ENCODE measurements around the gene CHTF18.
"Not testable (repeated sequence)": the region's sequence is repeated elsewhere in the genome, so short reads cannot be mapped to it uniquely, and the experiment has no call there.

The CHTF18 gene

DNA sequence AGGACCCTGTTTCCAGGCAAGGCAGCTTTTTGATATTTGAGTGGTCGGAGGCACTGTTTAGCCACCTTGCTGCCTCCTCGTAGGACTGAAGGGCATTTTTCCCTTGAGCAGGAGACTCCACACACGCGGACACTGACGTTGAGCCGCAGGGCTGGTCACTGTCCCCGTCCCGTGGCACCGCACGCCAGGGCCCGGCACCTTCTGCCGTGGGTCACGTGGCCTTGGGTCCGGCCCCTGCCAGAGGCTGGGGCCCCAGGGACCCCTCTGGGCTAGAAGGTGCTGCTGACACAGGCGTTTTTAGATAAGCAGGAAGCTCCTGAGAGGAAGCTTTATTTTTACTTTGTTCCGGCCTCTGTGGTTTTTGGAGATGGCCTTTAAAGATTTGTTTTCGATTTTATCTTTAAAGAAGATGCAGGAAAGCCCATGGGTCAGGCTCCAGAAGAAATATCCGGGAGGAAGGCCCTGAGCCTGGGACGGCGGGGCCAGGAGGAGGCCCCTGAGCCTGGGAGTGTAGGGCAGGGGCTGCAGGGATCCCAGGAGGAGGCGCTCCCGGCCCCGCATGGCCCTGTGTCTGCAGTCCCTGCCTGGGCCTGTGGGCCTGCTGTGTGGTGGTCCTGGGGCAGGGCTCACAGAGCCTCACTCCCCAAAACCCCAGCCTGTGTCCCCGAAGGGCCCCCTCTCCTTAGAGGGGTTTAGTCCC lies 42.6 kb downstream of the CHTF18 start:
- no peak for DNase-seq (ENCODE audit: low spot score)

DNA sequence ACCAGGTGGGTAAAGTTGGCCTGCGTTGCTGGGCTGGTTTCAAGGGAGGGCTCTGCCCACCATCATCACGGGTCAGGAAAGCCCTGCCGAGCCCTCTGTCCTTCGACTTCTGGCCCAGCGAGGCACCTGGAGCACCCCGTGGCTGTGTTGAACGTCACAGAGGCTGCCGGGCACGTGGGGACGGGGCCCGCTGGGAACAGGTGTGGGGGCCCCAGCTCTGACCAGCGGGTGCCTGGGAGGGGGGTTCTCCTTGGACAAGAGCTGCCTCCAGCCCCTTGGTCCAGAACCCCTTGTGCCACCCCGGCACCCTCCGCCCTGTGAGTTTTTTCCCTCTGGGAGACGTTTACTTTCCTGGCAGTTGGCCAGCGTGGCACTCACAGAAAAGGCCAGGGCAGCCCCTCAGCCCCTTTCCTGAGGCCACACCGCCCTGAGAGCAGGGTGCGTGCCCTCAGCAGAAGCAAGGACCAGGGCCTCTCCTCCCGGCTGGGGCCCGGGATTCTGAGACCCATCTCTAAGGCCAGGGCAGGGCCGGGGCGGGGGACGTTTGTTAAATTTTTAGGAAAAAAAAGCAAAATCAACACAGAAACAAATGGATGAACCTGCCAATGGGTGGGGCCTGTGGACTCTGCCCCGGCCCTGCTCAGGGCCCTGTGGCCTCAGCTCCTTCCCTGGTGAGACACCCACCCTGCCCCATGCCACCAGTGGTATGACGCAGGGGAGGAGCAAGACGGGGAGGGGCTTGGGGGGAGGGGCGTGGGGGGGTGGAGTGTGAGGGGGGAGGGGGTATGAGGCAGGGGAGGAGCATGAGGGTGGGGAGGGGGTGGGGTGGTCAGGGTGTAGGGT lies 43.4 kb downstream of the CHTF18 start:
- no peak for DNase-seq (ENCODE audit: low spot score)

DNA sequence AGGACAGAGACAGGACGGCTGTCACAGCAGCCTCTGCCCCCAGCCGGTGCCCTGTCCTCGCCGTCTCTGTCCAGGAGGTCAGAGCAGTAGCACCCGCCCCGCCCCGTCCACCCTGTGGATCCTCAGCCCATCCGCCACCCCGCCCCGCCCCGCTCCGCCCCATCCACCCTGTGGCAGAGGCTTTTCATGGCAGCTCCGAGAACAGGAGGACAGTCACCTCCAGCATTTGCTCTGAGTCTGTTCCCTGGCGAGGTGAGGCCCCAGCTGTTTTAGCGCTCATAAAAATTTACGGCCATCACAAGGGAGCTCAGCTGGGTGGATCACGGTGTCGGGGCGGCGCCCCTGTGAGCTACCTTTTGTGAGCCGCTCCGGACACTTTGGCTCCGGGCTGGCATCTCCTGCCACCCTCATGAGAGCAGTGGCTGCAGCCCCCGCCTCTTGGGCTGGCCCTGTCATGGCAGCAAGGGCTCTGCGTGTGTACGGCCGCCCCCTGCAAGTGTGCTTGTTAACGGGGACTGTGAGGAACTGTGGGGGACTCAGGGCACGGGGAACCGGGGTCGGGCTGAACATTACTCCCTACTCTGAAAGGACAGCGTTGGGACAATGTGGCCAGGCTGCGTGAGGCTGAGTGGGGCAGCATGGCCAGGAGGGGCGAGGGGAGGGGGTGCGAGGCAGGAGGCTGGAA lies 44.4 kb downstream of the CHTF18 start:
- peak; percentile 14 for DNase-seq (ENCODE audit: low spot score)

DNA sequence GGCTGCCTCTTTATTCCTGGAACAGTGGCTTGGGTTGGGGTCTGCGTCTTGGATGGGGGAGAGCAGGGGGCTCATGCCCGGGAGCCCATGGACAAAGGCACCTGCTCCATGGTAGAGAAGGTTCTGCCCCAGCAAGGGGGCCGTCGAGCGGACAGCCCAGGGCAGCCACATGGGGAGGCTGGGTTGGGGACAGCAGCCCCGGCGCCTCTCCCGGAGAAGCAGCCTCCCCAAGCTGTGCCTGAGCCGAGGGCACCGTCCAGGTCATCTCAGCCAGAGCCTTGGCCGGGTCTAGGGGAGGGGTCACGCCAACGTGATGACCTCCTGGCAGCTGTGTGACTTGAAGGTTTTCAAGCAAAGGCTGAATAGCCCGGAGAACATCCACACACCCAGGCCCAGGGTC lies 45.0 kb downstream of the CHTF18 start:
- no peak for DNase-seq (ENCODE audit: low spot score)

DNA sequence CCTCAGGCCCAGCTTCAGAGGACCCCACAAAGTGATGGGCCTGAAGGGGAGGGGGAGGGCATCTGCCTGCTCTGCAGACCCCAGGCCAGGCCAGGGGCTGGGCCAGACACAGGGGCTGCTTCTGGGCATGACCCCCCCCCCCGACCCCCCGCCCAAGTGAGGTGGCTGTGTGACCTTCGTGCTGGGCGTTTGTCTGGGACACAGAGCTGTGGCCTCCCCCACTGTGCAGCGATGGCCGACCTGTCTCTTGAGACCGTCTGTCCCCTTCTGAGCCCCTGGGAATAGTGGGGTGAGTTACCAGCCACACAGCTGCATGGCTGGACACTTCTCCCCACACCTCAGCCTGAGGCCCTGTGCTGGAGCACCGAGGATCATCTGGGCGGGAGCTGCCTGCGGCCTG lies 47.0 kb downstream of the CHTF18 start:
- DNase-seq (ENCODE audit: low spot score), result no peak

DNA sequence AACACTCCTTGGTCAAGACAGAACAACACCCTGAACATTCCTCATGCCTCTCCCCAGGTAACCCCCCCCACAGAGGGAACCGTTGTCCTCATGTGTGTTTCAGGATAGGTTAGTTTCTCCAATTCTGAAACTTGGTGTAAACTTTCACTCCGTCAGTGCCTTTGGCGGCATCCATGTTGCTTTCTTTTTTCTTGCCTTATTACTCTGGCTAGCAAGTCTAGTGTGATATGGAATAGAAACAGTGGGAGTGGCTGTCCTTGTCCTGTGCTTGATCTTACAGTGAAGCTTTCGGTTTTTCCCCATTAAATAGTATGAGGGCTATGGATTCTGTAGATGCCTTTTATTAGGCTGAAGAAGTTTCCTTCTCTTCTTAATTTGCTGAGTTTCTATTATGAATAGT lies 47.8 kb downstream of the CHTF18 start:
- DNase-seq (ENCODE audit: low spot score), result no peak

DNA sequence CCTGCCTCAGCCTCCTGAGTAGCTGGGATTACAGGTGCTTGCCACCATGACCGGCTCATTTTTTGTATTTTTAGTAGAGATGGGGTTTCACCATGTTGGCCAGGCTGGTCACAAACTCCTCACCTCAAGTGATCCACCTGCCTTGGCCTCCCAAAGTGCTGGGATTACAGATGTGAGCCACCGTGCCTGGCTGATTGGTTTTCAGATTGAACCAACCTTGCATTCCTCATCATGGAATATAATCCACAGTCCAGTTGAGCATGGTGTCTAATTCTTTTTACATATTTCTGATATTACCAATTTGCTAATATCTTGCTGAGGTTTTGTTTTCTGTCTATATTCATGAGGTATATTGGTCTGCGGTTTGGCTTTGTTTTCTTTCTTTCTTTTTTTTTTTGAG lies 48.4 kb downstream of the CHTF18 start:
- not testable (repeated sequence) for DNase-seq (ENCODE audit: low spot score)

DNA sequence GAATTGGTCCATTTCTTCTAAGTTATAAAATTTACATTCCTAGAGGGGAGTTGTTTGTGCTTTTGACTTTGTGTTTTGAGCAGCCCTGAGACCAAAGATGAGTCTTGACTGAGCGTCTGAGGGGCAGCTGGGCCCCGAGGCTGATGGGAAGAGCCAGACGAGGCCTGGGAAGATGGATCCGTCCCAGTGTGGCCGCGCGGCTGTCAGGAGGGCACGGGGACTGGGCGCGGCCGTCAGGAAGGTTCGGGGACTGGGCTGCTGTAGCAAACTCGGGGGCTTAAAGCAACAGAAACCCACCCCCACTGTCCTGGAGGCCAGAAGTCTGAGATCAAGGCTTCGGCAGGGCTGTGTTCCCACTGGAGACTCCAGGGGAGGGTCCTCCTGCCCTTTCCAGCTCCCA lies 50.3 kb downstream of the CHTF18 start:
- no peak for DNase-seq (ENCODE audit: low spot score)

DNA sequence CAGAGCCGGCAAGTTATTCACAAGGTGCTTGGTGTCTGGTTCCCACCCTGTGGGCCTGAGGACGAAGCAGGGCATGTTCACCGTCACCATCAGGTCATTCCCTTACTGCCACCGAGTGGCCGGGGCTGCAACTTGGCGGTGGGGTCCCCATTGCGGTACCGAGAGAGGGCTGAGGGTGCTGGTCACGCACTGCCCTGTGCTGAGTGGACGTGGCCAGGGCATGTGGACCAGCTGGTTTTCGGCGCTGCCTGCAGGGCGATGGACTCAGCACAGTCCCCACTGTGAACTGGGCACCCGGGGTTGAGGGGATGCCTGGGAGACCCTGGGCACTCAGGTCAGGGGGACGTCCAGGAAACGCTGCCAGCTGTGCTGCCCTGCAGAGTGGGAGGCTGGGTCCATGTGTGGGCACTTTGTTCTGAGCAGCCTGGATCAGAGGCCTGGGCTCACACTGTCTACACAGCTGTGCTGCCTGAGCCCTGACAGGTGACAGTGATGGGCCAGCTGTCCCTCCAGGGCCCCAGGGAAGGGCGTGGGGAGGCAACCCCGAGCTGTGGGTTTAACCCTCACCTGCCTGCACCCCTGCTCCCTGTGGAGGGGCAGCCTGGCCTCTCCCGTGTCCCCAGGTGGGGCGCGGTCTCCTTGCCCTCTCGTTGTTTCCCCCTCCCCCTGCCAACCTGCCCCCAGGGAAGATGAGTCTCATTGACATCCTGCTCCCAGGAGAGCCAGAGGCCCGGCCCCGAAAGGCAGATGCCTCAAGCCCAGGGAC lies 51.4 kb downstream of the CHTF18 start:
- DNase-seq (ENCODE audit: low spot score), result no peak

DNA sequence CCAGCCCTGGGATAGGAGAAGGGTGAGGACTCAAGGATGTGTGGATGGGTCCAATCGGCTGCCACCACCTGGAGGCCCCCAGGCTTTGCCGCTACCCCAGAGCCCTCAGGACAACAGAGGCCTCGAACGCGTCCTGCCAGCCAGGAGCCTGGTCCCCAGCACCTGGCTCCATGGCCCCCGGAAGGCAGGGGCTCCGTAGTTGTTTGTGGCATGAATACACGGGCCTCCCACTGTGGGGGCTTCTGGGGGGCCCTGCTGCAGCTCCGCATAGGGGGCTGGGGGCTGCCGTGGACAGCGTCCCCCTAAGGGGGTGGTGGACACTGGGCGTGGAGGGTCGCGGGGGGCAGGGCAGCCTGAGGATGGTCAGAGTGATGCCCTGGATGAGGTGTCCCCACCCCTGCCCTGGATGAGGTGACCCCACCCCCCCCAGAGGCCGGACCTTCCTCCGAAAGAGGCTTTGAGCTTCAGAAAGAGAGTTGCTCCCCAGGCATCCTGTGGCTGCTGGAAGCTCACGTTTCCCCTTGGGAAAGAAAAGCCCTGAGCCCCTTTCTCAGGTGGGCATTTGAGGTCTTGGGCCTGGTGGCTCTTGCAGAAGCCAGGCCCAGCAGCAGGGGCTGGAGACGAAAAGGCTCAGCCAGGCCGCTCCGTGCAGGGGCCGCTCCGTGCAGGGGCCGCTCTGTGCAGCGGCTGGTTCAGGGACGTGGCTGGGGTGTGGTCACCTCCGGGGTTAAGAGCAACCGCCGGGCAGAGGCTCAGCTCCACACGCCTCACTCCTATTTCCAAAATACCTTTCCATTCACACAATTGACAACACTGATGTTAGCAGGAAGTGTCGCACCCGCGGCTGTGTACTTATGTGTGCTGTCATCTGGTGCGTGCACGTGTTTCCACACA lies 52.4 kb downstream of the CHTF18 start:
- DNase-seq (ENCODE audit: low spot score), result no peak

DNA sequence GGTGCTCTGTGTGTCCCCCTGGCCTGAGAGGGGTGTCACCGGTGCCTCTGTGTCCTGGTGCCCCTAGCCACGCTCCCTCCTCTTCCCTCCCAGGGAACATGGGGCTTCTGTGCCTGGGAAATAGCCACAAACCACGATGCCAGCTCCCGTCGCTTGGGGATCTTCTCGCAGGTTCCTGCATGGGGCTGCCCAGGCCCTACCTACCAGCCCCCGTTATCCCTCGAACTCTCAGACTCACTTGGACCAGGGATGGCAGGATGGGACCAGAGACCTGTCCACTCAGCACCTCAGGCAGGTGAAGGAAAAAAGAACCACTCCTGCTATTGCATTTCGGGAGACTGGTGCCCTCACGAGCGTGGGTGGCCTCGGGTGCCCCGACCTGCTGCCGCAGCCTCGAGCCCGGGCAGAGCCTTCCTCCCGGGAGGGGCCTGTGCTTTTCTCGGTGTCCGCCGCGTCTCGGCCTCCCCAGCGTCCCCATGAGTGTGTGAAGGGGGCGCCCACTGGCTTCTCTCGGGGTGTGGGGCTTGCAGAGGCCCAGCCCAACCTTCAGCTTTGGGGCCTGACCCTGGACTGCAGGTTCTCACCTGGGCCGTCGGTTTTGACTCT lies 53.1 kb downstream of the CHTF18 start:
- DNase-seq (ENCODE audit: low spot score), result no peak

DNA sequence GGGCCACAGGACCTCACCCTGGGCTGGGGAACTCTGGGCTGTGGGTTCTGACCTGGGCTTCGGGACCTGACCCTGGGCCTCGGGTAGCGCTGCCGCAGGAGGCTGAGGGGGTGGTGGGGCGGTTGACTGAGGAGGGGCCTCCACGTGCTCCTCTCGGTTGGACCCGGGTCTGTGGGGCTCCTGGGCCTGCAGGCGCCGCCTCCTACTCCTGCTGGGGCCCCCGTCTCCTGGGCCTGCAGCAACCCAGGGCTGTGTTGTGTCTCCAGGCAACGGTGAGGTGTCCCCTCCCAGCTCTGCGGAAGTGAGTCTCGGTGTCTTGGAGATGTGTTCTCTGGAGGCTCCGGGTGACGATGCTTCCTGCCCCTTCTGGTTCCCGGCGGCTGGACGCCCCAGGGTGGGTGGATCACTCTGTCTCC lies 53.6 kb downstream of the CHTF18 start:
- no peak for DNase-seq (ENCODE audit: low spot score)

DNA sequence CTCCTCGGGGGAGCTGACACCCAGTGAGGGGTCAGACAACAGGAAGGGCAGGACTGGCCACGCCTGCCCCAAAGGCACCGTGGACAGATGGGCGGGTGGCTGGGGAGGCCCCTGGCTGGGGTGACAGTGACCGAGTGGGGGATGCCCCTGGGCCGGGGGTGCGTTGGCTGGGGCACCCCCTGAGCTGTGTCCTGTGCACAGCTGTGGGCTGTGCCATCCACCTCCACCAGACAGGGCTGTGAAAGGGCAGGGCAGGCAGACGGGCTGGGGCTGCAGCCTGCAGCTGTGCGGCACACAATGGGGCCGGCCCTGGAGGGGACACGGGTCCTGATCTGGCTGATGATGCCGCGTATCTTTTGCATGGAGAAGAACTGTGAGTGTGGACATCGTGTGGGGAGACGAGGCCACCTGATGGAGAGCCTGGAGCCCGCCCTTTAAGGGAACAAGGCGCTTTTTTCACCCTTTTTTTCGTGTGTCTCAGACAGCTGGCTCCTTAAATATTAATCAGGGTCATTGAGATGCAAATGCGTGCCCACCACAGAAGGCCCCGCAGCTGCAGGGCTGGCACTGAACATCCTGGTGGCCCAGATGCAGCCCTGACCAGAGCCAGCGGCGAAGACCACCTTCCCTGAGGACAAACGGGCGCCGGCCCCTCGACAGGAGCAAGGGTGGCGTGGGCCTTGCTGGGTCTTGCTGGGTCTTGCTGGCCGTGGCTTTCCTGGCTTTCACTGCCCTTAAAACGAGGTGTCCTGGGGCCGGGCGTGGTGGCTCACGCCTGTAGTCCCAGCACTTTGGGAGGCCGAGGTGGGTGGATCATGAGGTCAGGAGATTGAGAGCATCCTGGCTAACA lies 54.5 kb downstream of the CHTF18 start:
- no peak for DNase-seq (ENCODE audit: low spot score)

DNA sequence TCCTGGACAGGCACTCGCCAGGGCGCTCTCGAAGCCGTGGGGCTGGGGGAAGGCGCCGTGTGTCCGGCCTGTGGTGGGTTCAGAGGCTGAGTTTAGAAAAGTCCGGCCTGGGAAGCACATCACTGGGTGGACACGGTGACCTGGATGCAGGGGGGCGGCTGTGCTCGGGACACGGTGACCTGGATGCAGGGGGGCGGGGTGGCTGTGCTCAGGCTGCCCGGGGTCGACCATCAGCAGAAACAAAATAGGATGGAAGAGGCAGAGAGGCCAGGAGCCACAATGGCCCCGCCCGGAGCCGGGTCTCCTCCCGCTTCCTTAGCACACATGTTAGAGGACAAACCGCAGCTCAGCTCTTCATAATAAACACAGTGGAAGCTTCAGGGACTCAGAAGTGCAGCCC lies 55.4 kb downstream of the CHTF18 start:
- no peak for DNase-seq (ENCODE audit: low spot score)

DNA sequence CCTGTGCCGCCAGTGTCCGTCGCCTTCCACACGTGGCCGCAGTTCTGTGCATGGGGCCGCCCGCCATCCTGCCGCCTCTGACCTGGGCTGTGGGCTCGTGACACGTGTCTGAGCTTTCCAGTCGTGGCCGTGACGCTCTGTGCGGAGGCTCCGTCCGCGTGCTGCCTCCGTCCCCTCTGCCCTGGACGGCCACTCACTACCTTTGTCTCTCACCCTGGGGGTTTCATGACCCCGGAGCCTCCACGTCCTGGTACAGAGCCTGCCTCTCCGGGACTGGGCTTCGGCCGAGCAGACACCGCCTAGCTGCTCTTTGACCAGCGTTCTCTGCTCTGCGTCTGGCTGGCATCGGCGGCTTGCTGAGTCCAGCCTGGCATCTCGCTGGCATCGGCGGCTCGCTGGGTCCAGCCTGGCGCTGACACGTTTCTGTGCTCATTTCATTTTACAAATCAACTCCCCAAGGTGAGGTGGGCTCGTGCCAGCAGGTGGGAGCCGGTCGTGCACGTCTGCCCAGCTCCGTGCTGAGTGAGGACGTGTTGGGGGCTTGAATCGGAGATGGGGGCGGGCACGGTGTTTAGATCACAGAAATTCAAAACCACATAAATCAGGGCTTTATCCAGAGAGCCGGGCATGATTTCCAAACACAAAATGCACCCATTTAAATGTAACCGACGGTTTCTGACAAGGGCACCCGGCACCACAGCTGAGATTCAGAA lies 56.4 kb downstream of the CHTF18 start:
- no peak for DNase-seq (ENCODE audit: low spot score)

DNA sequence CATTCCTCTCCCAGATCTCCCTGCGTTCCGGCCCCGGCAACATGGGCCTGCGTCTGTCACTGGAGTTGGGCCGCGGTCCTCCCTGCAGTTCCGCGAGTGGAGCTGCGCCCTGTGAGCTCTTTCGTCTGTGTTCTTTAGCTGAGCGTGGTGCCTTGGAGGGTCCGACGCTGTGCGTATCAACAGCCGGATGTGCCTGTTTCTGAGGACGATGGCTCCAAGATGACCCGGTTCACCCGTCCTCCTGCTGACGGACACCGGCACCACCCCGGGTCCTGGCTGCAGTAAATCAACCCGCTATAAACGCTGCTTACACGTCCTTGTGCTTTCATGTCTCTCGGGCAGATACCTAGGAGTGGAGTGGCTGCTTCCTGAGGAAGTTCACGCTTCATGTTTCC lies 56.9 kb downstream of the CHTF18 start:
- DNase-seq (ENCODE audit: low spot score), result no peak

DNA sequence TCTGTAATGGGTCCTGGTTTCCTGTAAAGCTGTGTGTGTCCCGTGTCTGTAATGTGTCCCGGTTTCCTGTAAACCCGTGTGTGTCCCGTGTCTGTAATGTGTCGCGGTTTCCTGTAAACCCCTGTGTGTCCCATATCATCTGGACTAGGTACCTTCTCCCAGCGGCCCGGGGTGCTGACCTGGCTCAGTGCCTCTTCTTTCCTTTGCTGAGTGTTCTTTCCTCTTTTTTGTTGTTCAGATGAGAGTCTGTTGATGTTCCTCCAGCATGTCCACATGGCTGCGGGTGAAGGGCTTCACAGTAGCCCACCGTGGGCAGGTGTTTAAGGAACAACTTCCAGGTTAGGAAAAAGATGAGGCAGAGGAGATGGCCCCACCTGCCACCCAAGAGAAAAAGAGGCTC lies 58.7 kb downstream of the CHTF18 start:
- DNase-seq (ENCODE audit: low spot score), result no peak

Data from LoVo (cell line).